Caco-2 (cell line): ENCODE results near the gene HCAR1. TPM values are rescaled to one million over a fixed set of nuclear protein-coding genes. Genes with fewer than 3 reads are reported as not detected.

ENCODE experiments used
- BruUV-seq: library from RNA; stranded (reverse); fragments of 400-500 nt; replicated peaks from 2 replicates; lab custom pipeline; 2021; lab: Mats Ljungman, UMichigan
- CTCF ChIA-PET: fragments of 300-600 bp; sonication (Branson Sonifier 250); formaldehyde crosslinking; loops from one replicate; lab custom pipeline; 2022; ENCODE audit warnings: antibody characterized with exemption; lab: Charles Lee
- POLR2A ChIA-PET: fragments of 300-600 bp; sonication (Branson Sonifier 250); formaldehyde crosslinking; loops from one replicate; lab custom pipeline; 2022; ENCODE audit warnings: antibody characterized with exemption; lab: Charles Lee
- DNase-seq, 2 experiments: peaks; one replicate each; pipeline versions ENCODE4 v3.0.0 to v3.0.0-alpha.2; 2020 to 2022
- H3K27me3 ChIP-seq: replicated peaks from 2 replicates; pipeline ENCODE4 v1.6.0; 2011; ENCODE audit warnings: low read length; ENCODE audit not compliant: control insufficient read depth, insufficient read depth
- H3K36me3 ChIP-seq: 2 replicates; pipeline ENCODE4 v1.5.1; 2011; ENCODE audit warnings: low read length; ENCODE audit not compliant: control insufficient read depth, insufficient read depth
- H3K4me1 ChIP-seq: fragments of 250-450 bp; sonication (Bioruptor Pico); 2 replicates; pipeline ENCODE4 v1.5.1; 2020; ENCODE audit warnings: mild to moderate bottlenecking
- H3K4me3 ChIP-seq: 2 replicates; pipeline ENCODE4 v1.5.1; 2011; ENCODE audit warnings: low read depth, mild to moderate bottlenecking, control low read depth, low read length
- H3K9me3 ChIP-seq: fragments of 250-450 bp; sonication (Bioruptor Pico); 2 replicates; pipeline ENCODE4 v1.5.1; 2020; ENCODE audit warnings: mild to moderate bottlenecking, moderate library complexity
- H3K27ac Mint-ChIP-seq: one replicate; pipeline ENCODE4 v1.8.0; 2022; ENCODE audit warnings: mixed read lengths; ENCODE audit not compliant: unreplicated experiment
- H3K27me3 Mint-ChIP-seq: one replicate; pipeline ENCODE4 v1.8.0; 2022; ENCODE audit warnings: mixed read lengths; ENCODE audit not compliant: insufficient read depth, unreplicated experiment
- H3K36me3 Mint-ChIP-seq: one replicate; pipeline ENCODE4 v1.8.0; 2022; ENCODE audit warnings: mild to moderate bottlenecking, mixed read lengths; ENCODE audit not compliant: insufficient read depth, unreplicated experiment
- H3K4me1 Mint-ChIP-seq: one replicate; pipeline ENCODE4 v1.8.0; 2022; ENCODE audit warnings: low read depth, mixed read lengths; ENCODE audit not compliant: unreplicated experiment
- H3K4me3 Mint-ChIP-seq: one replicate; pipeline ENCODE4 v1.8.0; 2022; ENCODE audit warnings: mild to moderate bottlenecking, moderate library complexity, mixed read lengths; ENCODE audit not compliant: unreplicated experiment
- H3K9me3 Mint-ChIP-seq: one replicate; pipeline ENCODE4 v1.8.0; 2022; ENCODE audit warnings: mixed read lengths; ENCODE audit not compliant: unreplicated experiment
- CTCF ChIP-seq, 2 experiments: fragments of 200-600 bp in 1 of 2; IDR thresholded peaks; 1 replicate in 1 of 2; 2 replicates in 1 of 2; pipeline versions ENCODE4 v1.5.1 to v1.8.0; 2011 to 2022; ENCODE audit warnings: antibody characterized with exemption in 1 of 2, control low read depth in 1 of 2, inconsistent platforms in 1 of 2, low read depth in 1 of 2, low read length in 1 of 2, mild to moderate bottlenecking in 1 of 2, moderate library complexity in 1 of 2; ENCODE audit not compliant: insufficient read depth in 1 of 2, severe bottlenecking in 1 of 2, unreplicated experiment in 1 of 2
- intact Hi-C: fragments of 100-400 bp; cut with micrococcal nuclease; formaldehyde crosslinking; loops from one replicate; pipeline ENCODE4 v1.10.0; 2022; ENCODE audit not compliant: unreplicated experiment
- total RNA-seq: library from RNA; stranded (reverse); gene quantifications from 2 replicates; pipeline ENCODE4 v1.2.3, GENCODE V29; 2022

Gene HCAR1
- total RNA-seq, 1 experiment from 2014 or later: 3.7 TPM

- H3K4me1 Mint-ChIP-seq: no peaks in the 10 kb centered on the region
These were observed 43.6 kb downstream of the HCAR1 start for GRCh38 chr12:122687086-122687485.

DNA sequence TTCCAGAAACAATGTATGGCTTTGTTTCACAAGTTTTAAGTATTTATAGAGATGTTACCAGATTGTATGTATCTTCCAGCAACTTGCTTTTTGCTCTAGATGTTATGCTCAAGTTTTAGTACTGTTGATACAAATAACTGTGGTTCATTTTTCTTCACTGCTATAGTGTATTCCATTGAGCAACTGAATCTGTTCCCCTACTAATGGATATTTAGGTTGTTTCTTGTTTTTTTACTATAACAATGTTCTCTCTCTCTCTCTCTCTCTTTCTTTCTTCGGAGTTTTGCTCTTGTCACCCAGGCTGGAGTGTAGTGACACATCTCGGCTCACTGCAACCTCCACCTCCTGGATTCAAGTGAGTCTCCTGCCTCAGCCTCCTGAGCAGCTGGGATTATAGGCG lies 44.1 kb downstream of the HCAR1 start:
- H3K4me1 ChIP-seq: no peaks in the 10 kb centered on the region
- H3K9me3 ChIP-seq: 0 out of 2 replicates have a peak, but pooled peaks cover 4% of the 10 kb centered on the region
- BruUV-seq: no TSS peak
- DNase-seq: no peak
- no peak overlapping the region for H3K4me3 ChIP-seq
- intact Hi-C loops: no loop called here
- Mint-ChIP-seq H3K36me3 (no peaks in the 10 kb centered on the region), H3K4me3 (no peak overlapping the region), H3K27me3 (no peaks in the 10 kb centered on the region), H3K9me3 (no peaks in the 10 kb centered on the region), H3K4me1 (no peaks in the 10 kb centered on the region), H3K27ac (no peak overlapping the region)
- POLR2A ChIA-PET: no interaction called here
- CTCF ChIA-PET: no interaction called here
- no peaks in the 10 kb centered on the region for H3K36me3 ChIP-seq
- H3K27me3 ChIP-seq: no peaks in the 10 kb centered on the region
- no peak for TF ChIP-seq CTCF (IDR thresholded peaks at IDR 0.05; ENCODE audit: insufficient read depth in 1 of 2, low read depth in 1 of 2, low read length in 1 of 2, severe bottlenecking in 1 of 2, unreplicated experiment in 1 of 2)

More at GRCh38 chr12:122687086-122687485, 43.6 kb downstream of the HCAR1 start:
- TF ChIP-seq CTCF (IDR thresholded peaks at IDR 0.05; ENCODE audit: insufficient read depth in 1 of 2, low read depth in 1 of 2, low read length in 1 of 2, severe bottlenecking in 1 of 2, unreplicated experiment in 1 of 2): no peak
- Mint-ChIP-seq H3K4me3 (no peak overlapping the region), H3K27ac (no peak overlapping the region), H3K27me3 (no peaks in the 10 kb centered on the region), H3K36me3 (no peaks in the 10 kb centered on the region), H3K9me3 (no peaks in the 10 kb centered on the region)
- ChIA-PET POLR2A (no interaction called here), CTCF (no interaction called here)
- Histone ChIP-seq H3K9me3 (0 out of 2 replicates have a peak, but pooled peaks cover 4% of the 10 kb centered on the region), H3K4me3 (no peak overlapping the region), H3K4me1 (no peaks in the 10 kb centered on the region), H3K36me3 (no peaks in the 10 kb centered on the region), H3K27me3 (no peaks in the 10 kb centered on the region)
- intact Hi-C loops: no loop called here
- DNase-seq: no peak
- BruUV-seq: no TSS peak

DNA sequence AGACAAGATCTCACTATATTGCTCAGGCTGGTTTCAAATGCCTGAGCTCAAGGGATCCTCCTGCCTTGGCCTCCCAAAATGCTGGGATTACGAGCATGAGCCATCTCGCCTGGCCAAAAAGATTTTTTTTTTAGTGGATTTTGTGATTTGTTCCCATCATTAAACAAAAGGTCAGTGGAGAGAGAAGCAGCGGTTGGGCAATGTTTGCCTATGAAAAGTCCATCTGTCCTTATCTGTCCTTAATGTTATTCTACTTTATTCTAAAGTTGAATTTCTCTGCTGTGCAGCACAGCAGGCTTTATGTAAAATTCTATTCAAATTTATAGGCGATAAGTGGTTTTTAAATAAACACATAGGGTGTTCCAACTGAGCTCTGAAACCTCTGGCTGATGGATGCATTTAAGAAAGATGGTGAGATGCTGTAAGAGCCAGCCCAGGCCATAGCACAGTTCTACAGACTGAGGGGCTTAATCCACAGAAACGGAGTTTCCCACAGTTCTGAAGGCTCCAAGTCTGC lies 46.3 kb downstream of the HCAR1 start:
- Mint-ChIP-seq H3K36me3 (no peaks in the 10 kb centered on the region), H3K4me1 (peaks cover under 1% of the 10 kb centered on the region), H3K27me3 (no peaks in the 10 kb centered on the region), H3K9me3 (no peaks in the 10 kb centered on the region), H3K27ac (no peak overlapping the region), H3K4me3 (no peak overlapping the region)
- H3K4me1 ChIP-seq: peaks cover 5% of the 10 kb centered on the region
- ChIA-PET CTCF (no interaction called here), POLR2A (no interaction called here)
- BruUV-seq: no TSS peak
- no peak for TF ChIP-seq CTCF (IDR thresholded peaks at IDR 0.05; ENCODE audit: insufficient read depth in 1 of 2, low read depth in 1 of 2, low read length in 1 of 2, severe bottlenecking in 1 of 2, unreplicated experiment in 1 of 2)
- DNase-seq: no peak
- no peaks in the 10 kb centered on the region for H3K36me3 ChIP-seq
- intact Hi-C loops: no loop called here
- 0 out of 2 replicates have a peak, but pooled peaks cover 4% of the 10 kb centered on the region for H3K9me3 ChIP-seq
- no peaks in the 10 kb centered on the region for H3K27me3 ChIP-seq
- no peak overlapping the region for H3K4me3 ChIP-seq
